RWPE1 (cell line): ENCODE data around the gene CDK5.

ENCODE experiments used
- CTCF ChIA-PET: fragments of 350-600 bp; sonication (Branson Sonifier 250); formaldehyde crosslinking; extraction: SDS; loops from one replicate; lab custom pipeline; 2021; lab: Yijun Ruan, JAX
- POLR2A ChIA-PET: fragments of 400-600 bp; formaldehyde crosslinking; extraction: SDS; loops from one replicate; lab custom pipeline; 2020; ENCODE audit warnings: antibody characterized with exemption; ENCODE audit not compliant: low non-redundant PET; lab: Yijun Ruan, JAX
- DNase-seq: peaks from one replicate; pipeline ENCODE4 v3.0.0; 2012; ENCODE audit warnings: low spot score
- H3K27ac ChIP-seq: fragments of 450-650 bp; 2 replicates; pipeline ENCODE4 v1.5.1; 2017
- TF ChIP-seq, protein P1 (sequence below): fragments of 450-650 bp; conservative IDR thresholded peaks from 2 replicates; pipeline ENCODE4 v1.5.1; 2017; ENCODE audit warnings: low read depth, mild to moderate bottlenecking

CDK5 gene

DNA sequence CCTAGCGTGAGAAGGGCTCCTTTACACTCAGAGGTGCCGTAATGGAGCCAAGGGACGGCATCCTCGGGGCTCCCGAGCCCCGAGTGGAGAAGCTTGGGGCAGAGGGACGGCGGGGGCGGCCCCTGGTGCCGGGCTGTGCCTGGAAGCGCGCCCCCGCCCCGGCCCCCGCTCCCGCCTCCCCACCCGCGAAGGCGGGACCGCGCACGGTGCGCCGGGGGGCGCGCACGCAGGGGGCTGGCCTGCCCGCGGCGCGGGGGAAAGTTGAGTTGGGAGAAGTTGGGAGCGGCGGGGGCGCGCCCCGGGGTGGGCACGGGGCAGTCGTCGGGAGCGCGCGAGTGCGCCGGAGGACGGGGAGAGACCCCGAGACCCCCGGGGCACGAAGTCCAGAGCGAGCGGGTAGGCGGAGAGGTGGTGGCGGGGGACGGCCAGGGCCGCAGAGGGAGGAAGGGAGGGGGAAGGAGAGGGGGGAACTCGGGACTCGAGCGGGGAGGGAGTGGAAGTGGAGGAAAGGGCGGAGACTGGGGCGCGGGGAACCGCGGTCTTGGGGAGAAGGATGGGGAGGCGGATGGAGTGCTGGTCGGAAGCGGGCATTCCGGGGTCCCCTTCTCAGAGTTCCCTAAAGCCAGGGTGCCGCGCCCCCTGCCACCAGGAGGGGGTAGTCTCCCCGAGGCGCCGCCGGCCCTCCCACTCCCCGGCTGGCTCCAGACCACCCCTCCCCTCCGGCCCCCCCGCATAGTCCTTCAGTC is 1.8 kb upstream of the CDK5 start, which contains the start of gene SLC4A2:
Gene SLC4A2 (plus strand): TSS at position 223 of the 746 bp plus-strand sequence. CDS start 2,399 bp downstream, outside the sequence.
- POLR2A ChIA-PET: no interaction called here
- CTCF ChIA-PET: interaction anchor here (0.6 kb wide), 1 partner anchor 15 kb away, joined by 3 read pairs; no protein-coding TSS in a partner anchor
- peak within 1 kb of the TSS; percentile 96 for H3K27ac ChIP-seq
- peak; percentile 81 for DNase-seq
- TF ChIP-seq, protein P1, sequence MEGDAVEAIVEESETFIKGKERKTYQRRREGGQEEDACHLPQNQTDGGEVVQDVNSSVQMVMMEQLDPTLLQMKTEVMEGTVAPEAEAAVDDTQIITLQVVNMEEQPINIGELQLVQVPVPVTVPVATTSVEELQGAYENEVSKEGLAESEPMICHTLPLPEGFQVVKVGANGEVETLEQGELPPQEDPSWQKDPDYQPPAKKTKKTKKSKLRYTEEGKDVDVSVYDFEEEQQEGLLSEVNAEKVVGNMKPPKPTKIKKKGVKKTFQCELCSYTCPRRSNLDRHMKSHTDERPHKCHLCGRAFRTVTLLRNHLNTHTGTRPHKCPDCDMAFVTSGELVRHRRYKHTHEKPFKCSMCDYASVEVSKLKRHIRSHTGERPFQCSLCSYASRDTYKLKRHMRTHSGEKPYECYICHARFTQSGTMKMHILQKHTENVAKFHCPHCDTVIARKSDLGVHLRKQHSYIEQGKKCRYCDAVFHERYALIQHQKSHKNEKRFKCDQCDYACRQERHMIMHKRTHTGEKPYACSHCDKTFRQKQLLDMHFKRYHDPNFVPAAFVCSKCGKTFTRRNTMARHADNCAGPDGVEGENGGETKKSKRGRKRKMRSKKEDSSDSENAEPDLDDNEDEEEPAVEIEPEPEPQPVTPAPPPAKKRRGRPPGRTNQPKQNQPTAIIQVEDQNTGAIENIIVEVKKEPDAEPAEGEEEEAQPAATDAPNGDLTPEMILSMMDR: peak; percentile 63

DNA sequence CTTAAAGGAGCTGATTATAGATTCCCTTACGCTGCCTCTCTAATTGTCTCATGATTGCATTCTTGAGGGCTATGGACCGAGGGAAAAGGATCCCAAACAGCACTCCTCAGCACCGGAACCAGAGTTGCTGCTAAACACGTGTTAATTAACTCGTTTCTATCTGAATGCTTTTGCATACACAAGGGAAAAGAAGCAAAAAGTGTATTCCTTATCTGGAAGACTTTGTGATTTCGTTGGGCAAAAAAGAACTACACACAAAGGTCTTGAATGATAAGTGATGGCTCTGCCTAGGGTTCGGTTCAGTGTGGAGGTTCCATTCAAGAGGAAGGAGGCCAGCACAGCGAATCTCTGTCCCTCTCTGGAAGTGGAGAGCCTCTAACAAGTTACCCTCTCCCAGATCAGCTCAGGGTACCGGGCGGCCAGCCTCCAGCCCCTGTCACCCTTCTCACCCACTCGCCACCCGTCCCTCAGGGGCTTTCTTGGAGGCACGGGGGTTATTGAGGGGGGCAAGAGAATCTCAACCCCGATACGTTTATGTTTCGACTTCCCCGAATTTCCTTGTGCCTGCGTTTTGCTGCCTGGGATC is 1.2 kb upstream of the CDK5 start:
- DNase-seq: peak; percentile 4
- peak overlapping the region; percentile 96 for H3K27ac ChIP-seq
- TF ChIP-seq, protein P1: no peak
- ChIA-PET POLR2A (no interaction called here), CTCF (interaction anchor here (0.6 to 1.0 kb wide), 3 partner anchors 14 to 52 kb away, joined by 3 to 4 read pairs (median 3); no protein-coding TSS in a partner anchor)

DNA sequence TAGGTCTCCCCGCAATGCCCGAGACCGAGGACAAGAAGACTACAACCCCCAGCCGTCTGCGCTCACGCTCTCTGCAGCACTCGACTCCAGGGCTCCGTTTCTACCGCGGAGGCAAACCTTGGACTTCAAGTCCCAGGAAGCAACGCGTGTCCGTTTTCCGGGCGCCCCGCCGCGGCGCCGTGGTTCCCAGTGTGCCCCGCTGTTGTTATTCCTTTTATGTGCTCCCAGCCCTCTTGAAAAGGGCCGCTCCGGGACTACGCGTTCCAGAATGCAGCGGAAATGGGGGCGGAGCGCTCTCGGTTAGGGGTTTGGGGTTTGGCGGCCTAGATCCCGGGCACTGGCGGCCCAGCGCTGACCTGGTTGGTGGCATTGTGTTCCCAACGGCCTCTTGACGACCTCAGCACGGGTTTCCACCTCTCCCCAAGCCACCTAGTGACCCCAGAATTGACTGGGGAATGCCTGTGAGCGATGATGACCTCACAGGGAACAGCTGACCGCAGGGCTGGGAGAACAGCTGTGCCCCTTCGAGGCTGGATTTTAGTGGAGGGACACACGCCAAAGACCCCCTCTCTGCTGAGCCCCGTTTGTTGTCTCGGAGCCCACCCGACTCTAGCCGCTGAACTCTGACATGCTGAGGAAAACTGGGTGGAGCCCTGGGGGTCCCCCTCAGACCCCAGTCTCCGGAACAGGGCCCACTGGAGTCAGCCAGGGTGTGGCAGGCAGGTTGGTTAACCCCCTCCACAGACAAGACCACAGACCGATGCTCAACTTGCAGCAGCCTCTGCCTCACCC is 488 bp upstream of the CDK5 start:
- peak overlapping the region; percentile 96 for H3K27ac ChIP-seq
- POLR2A ChIA-PET: no interaction called here
- TF ChIP-seq, protein P1: no peak
- peak; percentile 96 for DNase-seq
- CTCF ChIA-PET: interaction anchor here (1.0 kb wide), 2 partner anchors 27 to 53 kb away, joined by 3 to 4 read pairs; no protein-coding TSS in a partner anchor

DNA sequence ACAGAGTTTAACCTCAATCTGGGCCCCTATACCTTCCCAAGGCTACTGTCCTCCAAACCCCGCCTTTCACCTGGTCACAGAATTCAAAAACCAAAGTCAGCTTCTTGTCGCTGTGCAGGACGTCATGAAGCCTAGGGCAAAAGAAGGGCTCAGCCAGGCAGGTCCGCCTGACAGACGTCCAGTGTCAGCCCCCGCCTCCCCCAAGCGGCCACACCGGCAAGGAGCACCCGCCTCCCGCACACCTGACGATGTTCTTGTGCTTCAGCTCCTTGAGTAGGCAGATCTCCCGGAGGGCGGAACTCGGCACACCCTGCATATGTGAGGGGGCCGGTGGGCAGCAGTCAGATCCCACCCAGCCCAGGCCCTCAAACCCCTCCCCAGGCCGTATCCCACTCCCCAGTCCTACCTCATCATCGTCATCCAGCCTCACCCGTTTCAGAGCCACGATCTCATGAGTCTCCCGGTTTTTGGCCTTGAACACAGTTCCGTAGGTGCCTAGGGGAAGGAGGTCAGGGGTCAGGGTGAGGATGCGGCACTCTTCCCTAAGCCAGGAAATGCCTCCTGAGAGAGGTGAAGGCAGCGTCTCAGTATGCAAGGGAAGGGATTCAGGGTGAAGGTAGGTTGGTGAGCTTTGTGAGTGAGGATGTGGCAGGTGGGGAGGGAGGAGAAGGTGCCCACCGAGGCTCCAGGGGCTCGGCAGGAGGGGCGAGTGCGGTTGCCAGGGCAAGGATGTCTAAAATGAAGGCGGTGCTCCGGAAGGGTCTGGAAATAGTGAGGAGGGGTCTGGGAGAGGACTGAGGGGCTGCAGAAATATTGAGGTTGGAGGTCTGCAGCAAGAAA is 811 bp downstream of the CDK5 start:
- ChIA-PET CTCF (interaction anchor here (0.6 to 1.0 kb wide), 3 partner anchors 31 to 68 kb away, joined by 3 to 5 read pairs (median 3); no protein-coding TSS in a partner anchor), POLR2A (no interaction called here)
- DNase-seq: no peak
- TF ChIP-seq, protein P1: no peak
- H3K27ac ChIP-seq: peak overlapping the region; percentile 96

DNA sequence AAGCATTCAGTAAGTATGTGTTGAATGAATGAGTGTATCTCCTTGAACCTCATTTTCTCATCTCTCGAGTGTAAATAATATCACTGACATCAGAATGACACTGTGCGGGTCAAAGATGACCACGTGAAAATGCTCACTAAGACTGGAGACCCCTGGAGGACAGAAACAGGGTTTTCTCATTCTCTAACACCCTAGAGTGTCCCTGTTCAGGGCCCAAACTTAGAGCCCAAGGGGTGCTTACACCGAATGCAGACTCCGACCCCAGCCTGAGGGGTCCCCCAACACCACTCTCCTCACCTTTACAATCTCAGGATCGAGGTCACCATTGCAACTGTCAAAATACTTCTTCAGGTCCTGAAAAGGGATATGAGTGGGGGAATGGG is 1.4 kb downstream of the CDK5 start:
- TF ChIP-seq, protein P1: no peak
- no peak for DNase-seq
- H3K27ac ChIP-seq: peak overlapping the region; percentile 96
- CTCF ChIA-PET: interaction anchor here (0.6 kb wide), 1 partner anchor 31 kb away, joined by 3 read pairs; no protein-coding TSS in a partner anchor
- POLR2A ChIA-PET: no interaction called here
